ENCODE data around the gene SEC24C.
"Not testable (repeated sequence)": the region's sequence is repeated elsewhere in the genome, so short reads cannot be mapped to it uniquely, and the experiment has no call there.

Gene SEC24C

GRCh38 chr10:73795491-73795890 lies 51.3 kb downstream of the SEC24C start:
- not testable (repeated sequence) for DNase-seq

GRCh38 chr10:73796035-73796434 lies 51.9 kb downstream of the SEC24C start:
- DNase-seq: not testable (repeated sequence)

GRCh38 chr10:73796766-73797165 lies 52.6 kb downstream of the SEC24C start:
- no peak for DNase-seq

- no peak for DNase-seq
These were observed 53.3 kb downstream of the SEC24C start for GRCh38 chr10:73797324-73798025.

- no peak for DNase-seq
These were observed 53.9 kb downstream of the SEC24C start for GRCh38 chr10:73798087-73798486.

GRCh38 chr10:73798927-73799560 lies 54.9 kb downstream of the SEC24C start:
- no peak for DNase-seq

- no peak for DNase-seq
These were observed 55.9 kb downstream of the SEC24C start for GRCh38 chr10:73799899-73800559.

- DNase-seq: no peak
These were observed 56.5 kb downstream of the SEC24C start for GRCh38 chr10:73800560-73801252.

GRCh38 chr10:73801253-73801590 lies 57.0 kb downstream of the SEC24C start:
- DNase-seq: no peak

- DNase-seq: no peak
These were observed 58.3 kb downstream of the SEC24C start for GRCh38 chr10:73802276-73802991.

GRCh38 chr10:73803680-73804286 lies 59.6 kb downstream of the SEC24C start:
- no peak for DNase-seq

GRCh38 chr10:73806176-73806950 lies 62.2 kb downstream of the SEC24C start:
- no peak for DNase-seq

- no peak for DNase-seq
These were observed 63.3 kb downstream of the SEC24C start for GRCh38 chr10:73807471-73807870.

- no peak for DNase-seq
These were observed 64.0 kb downstream of the SEC24C start for GRCh38 chr10:73808021-73808815.

- no peak for DNase-seq
These were observed 65.1 kb downstream of the SEC24C start for GRCh38 chr10:73809061-73809818.

- DNase-seq: no peak
These were observed 66.2 kb downstream of the SEC24C start for GRCh38 chr10:73810358-73810734.

- no peak for DNase-seq
These were observed 66.7 kb downstream of the SEC24C start for GRCh38 chr10:73810735-73811465.

GRCh38 chr10:73812657-73813056 lies 68.5 kb downstream of the SEC24C start:
- no peak for DNase-seq

- DNase-seq: no peak
These were observed 69.2 kb downstream of the SEC24C start for GRCh38 chr10:73813333-73813732.

All from NCI-H1417 treated with DMSO at 0.1 percent for 48 hours (cell line).